NCI-H2029 treated with DMSO at 0.1 percent for 48 hours (cell line): Measurements from ENCODE around the gene DUSP2.
"Not testable (repeated sequence)": the region's sequence is repeated elsewhere in the genome, so short reads cannot be mapped to it uniquely, and the experiment has no call there.

ENCODE experiments used
- DNase-seq: peaks from one replicate; lab custom pipeline; 2025; lab: John Stamatoyannopoulos, UW

Gene DUSP2

GRCh38 chr2:96146881-96147592, 1.8 kb upstream of the DUSP2 start:
- no peak for DNase-seq

- DNase-seq: no peak
Observed at GRCh38 chr2:96146153-96146880, 1.1 kb upstream of the DUSP2 start.

DNA sequence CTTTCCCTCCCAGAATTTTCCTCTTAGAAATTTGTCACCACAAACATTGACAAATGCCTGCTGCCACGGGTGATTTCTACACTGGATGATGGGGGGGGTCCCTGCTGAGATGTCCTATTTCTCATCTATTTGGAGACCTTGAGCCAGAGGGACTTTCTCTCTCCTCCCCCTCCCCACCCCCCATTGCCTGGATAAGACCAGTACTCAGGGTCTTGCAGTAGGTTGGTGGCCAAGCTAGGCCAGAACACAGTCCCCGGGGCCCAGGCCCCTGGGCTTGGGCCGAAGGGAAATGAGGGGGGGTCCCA, 560 bp upstream of the DUSP2 start:
- DNase-seq: no peak

DNA sequence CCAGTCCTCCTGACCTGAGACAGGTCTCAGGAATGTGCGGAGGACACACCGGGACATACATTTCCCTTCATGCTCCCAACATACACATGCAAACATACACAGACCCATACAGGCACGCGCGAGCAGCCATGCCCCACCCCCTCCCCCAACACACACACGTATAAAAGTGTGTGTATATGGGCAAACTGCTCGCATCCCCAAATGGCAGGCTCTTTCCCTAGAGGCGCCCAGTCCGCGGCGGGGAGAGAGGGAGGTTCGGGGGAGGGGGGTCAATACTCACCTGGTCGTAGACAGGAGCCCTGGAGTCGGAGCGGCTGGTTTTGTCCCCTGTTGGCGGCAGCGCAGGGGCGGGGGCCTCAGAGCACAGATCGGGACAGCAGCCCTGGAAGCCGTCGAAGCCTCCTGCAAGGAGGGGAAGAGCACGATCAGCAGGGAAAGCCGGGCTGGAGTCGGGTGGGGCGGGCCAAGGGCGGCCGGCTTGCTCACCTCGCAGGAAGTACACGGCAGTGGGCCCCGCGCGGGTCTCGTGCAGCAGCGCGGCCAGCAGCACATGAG, 682 bp downstream of the DUSP2 start:
- no peak for DNase-seq

DNA sequence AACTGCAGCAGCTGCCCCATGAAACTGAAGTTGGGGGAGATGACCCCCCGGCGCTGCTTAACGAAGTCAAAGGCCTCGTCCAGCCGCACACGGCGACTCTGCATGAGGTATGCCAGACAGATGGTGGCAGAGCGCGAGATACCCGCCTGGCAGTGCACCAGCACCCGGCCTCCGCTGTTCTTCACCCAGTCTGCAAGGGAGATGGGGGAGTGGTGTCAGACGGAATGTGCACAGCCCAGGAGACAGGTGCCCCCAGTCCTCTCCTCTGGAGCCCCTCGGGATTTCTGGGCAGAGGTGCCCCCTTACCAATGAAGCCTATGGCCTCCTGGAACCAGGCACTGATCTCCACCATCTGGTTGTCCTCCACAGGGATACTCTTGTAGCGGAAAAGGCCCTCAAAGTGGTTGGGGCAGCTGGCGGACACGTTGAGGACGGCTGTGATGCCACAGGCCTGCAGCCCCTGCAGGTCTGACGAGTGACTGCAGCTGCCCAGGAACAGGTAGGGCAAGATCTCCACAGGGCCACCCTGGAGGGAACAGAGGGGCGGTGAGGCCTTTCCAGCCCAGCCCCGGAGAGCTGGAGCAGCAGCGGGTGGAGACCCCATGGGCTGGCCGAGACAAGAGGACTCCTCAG, 1.3 kb downstream of the DUSP2 start:
- DNase-seq: no peak

DNA sequence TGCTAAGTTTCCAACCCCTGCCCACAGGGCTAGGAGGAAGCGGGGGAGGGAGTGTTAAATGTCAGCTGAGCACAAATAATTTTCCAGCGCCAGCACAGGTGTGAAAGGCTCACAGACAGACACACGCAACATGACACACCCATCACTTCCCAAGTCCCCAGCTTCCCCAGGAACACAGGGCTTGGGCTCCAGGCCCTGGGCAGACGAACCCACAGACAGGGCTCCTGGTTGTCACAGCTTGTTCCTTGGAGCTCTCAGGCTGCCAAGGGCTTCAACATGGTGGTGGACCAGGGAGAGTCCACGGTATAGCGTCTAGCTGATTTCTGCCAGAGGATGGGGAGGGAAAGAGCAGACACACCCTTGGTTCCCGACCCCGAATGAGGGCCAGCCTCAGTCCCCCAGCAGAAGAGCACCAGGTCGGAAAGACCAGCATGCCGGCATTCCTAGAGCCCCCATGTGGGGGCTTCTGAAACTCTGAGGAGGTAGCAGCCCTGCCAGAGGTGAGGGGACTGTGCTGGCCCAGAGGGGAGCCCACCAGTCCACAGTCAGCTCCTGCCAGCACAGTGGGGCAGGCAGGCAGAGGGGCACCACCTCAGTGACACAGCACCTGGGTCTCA, 1.9 kb downstream of the DUSP2 start:
- no peak for DNase-seq

DNA sequence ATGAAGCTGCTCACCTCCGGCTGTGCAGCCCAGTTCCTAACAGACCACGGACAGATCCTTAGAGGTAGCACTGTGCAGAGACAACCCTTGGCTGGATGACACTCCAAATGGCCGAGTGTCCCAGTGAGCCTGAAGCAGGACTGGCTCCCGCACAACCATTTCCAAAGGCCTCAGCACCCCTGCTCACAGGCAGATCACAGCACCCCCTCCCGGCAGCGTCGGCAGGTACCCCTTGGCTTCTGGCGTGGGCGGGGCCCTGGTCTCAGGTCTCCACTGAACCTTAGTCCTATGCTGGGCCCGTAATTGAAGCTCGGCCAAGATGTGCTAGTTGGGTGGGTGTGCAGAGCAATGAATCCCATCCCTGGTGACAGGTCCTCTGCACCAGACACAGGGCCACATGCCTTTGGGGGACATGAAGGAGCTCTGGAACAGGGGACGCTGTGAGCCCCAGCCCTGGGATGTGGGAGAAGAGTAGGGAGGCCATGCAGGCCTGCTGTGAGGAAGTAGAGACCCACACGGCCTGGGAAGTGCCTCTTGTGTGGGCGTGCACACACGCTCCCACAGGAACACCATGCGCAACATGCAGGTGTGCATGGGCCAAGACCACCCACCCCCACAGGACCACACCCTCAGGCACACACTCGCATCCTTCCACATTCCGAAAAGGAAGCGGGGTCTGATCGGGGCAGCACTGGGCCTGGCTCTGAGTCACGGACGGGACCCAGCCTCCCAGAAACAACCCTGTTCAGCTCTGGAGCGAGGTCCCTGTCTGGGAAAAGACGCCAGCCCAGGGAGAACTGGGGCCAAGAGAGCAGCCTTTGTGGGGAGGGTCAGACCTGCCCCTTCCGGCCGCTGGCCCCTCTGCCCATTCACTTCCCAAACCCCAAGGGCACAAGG, 2.8 kb downstream of the DUSP2 start:
- DNase-seq: no peak

DNA sequence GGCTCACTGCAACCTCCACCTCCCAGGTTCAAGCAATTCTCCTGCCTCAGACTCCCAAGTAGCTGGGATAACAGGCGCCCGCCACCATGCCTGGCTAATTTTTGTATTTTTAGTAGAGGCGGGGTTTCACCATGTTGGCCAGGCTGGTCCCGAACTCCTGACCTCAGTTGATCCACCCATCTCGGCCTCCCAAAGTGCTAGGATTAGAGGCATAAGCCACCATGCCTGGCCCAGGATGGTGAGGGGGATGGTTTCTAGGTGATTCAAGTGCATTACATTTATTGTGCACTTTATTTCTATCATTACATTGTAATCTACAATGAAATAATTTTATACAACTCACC, 3.6 kb downstream of the DUSP2 start:
- not testable (repeated sequence) for DNase-seq

- DNase-seq: no peak
Observed at GRCh38 chr2:96140941-96141623, 4.2 kb downstream of the DUSP2 start.

DNA sequence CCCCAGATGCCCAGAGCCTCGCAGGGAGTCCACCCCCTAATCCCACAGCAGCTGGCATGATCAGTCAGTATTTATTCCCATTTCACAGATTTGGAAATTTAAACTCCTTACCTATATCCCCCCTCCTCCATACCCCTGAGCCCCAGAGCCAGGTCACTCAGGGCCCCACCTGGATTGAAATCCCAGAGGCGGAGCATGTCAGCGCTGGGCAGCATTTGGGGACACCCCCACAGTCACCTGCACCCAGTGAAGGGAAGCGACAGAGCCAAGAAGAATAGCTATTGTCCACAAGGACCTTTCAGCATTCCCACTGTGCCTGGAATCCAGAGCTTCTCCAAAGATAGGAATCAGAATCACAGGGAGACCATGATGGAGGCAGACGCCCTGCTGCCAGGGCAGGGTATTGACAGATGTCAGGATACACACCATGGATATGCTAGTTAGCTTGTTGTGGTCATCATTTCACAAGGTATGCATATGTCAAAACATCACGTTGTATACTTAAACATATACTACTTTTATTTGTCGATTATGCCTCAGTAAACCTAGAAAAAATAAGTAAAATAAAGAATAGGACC, 6.0 kb downstream of the DUSP2 start:
- DNase-seq: no peak

DNA sequence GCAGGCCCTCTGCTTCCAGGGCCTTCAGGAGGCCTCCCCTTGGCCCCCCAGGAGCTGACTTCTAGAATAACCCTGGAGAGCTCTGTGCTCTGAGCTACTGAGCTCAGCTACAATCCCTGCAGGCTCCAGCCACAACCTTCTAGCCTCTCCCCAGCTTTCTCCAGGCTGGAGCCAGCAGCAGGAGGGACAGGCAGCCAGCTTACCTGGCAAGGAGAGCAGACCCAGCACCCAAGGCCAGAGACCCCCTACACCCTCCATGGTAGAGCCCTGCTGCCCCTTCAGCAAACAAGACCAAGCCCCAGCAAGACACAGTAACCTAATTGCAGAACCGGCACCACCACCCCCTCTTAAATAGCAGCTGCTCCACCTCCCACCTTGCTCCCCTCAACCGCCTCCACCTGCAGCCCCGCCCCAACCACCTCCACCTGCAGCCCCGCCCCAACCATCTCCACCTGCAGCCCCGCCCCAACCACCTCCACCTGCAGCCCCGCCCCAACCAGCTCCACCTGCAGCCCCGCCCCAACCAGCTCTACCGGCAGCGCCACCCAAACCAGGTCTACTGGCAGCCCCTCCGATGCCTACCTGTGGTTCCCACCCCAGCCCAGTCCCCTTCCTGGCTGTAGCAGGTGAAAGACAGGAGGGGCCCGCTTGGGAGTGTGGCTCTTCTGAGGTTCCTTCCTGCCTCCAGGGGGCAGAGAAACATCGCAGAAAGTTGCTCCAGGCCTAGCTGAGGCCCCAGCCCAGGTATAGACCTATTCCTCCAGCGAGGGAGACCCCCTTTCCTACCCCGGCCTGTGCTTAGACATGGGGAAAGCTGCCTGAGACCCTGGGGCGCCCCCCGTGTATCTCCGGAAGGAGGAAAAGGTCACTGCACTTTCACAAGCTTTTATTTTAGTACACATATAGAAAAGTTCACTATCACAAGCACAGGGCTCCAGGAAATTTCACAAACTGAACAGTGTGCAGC, 6.8 kb downstream of the DUSP2 start, which contains the start of gene ASTL:
ASTL (minus strand) TSS at position 324 of the 967 bp plus-strand sequence; CDS start at position 258, 66 bp downstream.
- no peak for DNase-seq

- no peak for DNase-seq
Observed at GRCh38 chr2:96137321-96138178, 7.7 kb downstream of the DUSP2 start.

- DNase-seq: no peak
Observed at GRCh38 chr2:96136129-96136720, 9.0 kb downstream of the DUSP2 start.

DNA sequence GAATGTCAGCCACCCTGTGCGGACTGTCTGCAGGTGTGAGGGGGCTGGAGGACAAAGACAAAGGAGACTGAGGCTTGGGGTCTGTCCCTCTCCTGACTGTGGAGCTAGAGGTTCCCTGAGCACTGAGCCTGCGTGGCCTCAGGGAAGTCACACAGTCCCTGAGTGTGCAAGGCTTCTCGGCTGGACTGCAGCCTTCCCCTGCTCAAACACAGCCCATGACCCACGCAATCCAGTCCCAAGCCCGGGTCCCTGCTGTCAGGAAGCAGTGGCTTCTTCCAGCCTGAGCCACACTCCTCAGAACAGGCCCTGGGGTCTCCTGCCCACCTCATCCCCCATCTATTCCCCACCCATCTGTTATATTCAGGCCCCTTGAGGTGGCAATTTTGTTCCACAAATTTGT, 9.6 kb downstream of the DUSP2 start:
- no peak for DNase-seq

GRCh38 chr2:96135171-96135570, 10.1 kb downstream of the DUSP2 start:
- DNase-seq: no peak

GRCh38 chr2:96134421-96134820, 10.8 kb downstream of the DUSP2 start:
- no peak for DNase-seq

- no peak for DNase-seq
Observed at GRCh38 chr2:96131813-96132745, 13.2 kb downstream of the DUSP2 start.
